ENCODE measurements around the gene FRMD8.
A peak's percentile ranks its signal among the peaks of the same experiment; 100 is the strongest.

FRMD8 gene

GRCh38 chr11:65380460-65381119, 5.8 kb upstream of the FRMD8 start:
- Histone ChIP-seq H3K36me3 (no peaks in the 10 kb centered on the region), H3K4me3 (no peak overlapping the region), H3K27ac (peak overlapping the region; percentile 94), H3K27me3 (no peaks in the 10 kb centered on the region), H3K9ac (peak overlapping the region; percentile 91), H4K20me1 (no peaks in the 10 kb centered on the region), H3K4me1 (peaks cover 83% of the 10 kb centered on the region), H3K4me2 (peak overlapping the region; percentile 99), H3K9me3 (no peaks in the 10 kb centered on the region)
- no peak for TF ChIP-seq Cebpa-rat (IDR thresholded peaks at IDR 0.05)

- Histone ChIP-seq H3K4me2 (peak overlapping the region; percentile 99), H3K27ac (peak overlapping the region; percentile 94), H4K20me1 (no peaks in the 10 kb centered on the region), H3K9me3 (no peaks in the 10 kb centered on the region), H3K36me3 (no peaks in the 10 kb centered on the region), H3K4me3 (peak overlapping the region; percentile 70), H3K9ac (peak overlapping the region; percentile 91), H3K27me3 (no peaks in the 10 kb centered on the region), H3K4me1 (peaks cover 90% of the 10 kb centered on the region)
- TF ChIP-seq Cebpa-rat (IDR thresholded peaks at IDR 0.05): no peak
Observed at GRCh38 chr11:65381716-65382032, 4.8 kb upstream of the FRMD8 start.

- Histone ChIP-seq H3K4me2 (peak within 1 kb of the TSS; percentile 99), H3K9me3 (no peaks in the 10 kb centered on the region), H3K27ac (peak within 1 kb of the TSS; percentile 94), H3K4me1 (peaks cover 90% of the 10 kb centered on the region), H3K9ac (peak within 1 kb of the TSS; percentile 91), H3K36me3 (no peaks in the 10 kb centered on the region), H3K4me3 (peak within 1 kb of the TSS; percentile 70), H3K27me3 (no peaks in the 10 kb centered on the region), H4K20me1 (no peaks in the 10 kb centered on the region)
- no peak for TF ChIP-seq Cebpa-rat (IDR thresholded peaks at IDR 0.05)
Observed at GRCh38 chr11:65382033-65382803, 4.2 kb upstream of the FRMD8 start, which contains the start of gene SLC25A45. Gene SLC25A45, minus strand, starts transcription at chr11:65382646. Its CDS starts 695 bp downstream, at chr11:65381951.

- TF ChIP-seq Cebpa-rat (IDR thresholded peaks at IDR 0.05): no peak
- no peaks in the 10 kb centered on the region for H4K20me1 ChIP-seq
- 0 out of 2 replicates have a peak, but pooled peaks cover 2% of the 10 kb centered on the region for H3K36me3 ChIP-seq
- peak overlapping the region; percentile 91 for H3K9ac ChIP-seq
- peaks cover 90% of the 10 kb centered on the region for H3K4me1 ChIP-seq
- peak overlapping the region; percentile 94 for H3K27ac ChIP-seq
- H3K9me3 ChIP-seq: no peaks in the 10 kb centered on the region
- peak overlapping the region; percentile 99 for H3K4me2 ChIP-seq
- H3K4me3 ChIP-seq: peak overlapping the region; percentile 70
- H3K27me3 ChIP-seq: no peaks in the 10 kb centered on the region
Observed at GRCh38 chr11:65382804-65383368, 3.6 kb upstream of the FRMD8 start.

- H3K27me3 ChIP-seq: no peaks in the 10 kb centered on the region
- TF ChIP-seq Cebpa-rat (IDR thresholded peaks at IDR 0.05): no peak
- H3K36me3 ChIP-seq: peaks cover 10% of the 10 kb centered on the region; the same call in 1 of the 2 replicates
- no peaks in the 10 kb centered on the region for H3K9me3 ChIP-seq
- no peaks in the 10 kb centered on the region for H4K20me1 ChIP-seq
- peak overlapping the region; percentile 94 for H3K27ac ChIP-seq
- peaks cover 90% of the 10 kb centered on the region for H3K4me1 ChIP-seq
- peak overlapping the region; percentile 99 for H3K4me2 ChIP-seq
- H3K9ac ChIP-seq: peak overlapping the region; percentile 43
- H3K4me3 ChIP-seq: no peak overlapping the region
Observed at GRCh38 chr11:65383778-65384177, 2.7 kb upstream of the FRMD8 start.

- H3K4me2 ChIP-seq: peak overlapping the region; percentile 99
- no peak overlapping the region for H3K4me3 ChIP-seq
- no peak for TF ChIP-seq Cebpa-rat (IDR thresholded peaks at IDR 0.05)
- peaks cover 17% of the 10 kb centered on the region for H3K36me3 ChIP-seq
- H3K9me3 ChIP-seq: no peaks in the 10 kb centered on the region
- peaks cover 90% of the 10 kb centered on the region for H3K4me1 ChIP-seq
- H3K9ac ChIP-seq: peak overlapping the region; percentile 43
- H4K20me1 ChIP-seq: peaks cover 6% of the 10 kb centered on the region; the same call in 1 of the 2 replicates
- no peaks in the 10 kb centered on the region for H3K27me3 ChIP-seq
- H3K27ac ChIP-seq: peak overlapping the region; percentile 94
Observed at GRCh38 chr11:65384301-65384889, 2.0 kb upstream of the FRMD8 start.

GRCh38 chr11:65388731-65389130, 2.3 kb downstream of the FRMD8 start:
- no peaks in the 10 kb centered on the region for H3K9me3 ChIP-seq
- H3K36me3 ChIP-seq: peaks cover 53% of the 10 kb centered on the region
- H4K20me1 ChIP-seq: peaks cover 43% of the 10 kb centered on the region
- peak overlapping the region; percentile 79 for H3K27ac ChIP-seq
- TF ChIP-seq Cebpa-rat (IDR thresholded peaks at IDR 0.05): no peak
- H3K4me3 ChIP-seq: 0 out of 2 replicates have a peak overlapping the region, but pooled peaks have one; percentile 90
- peak overlapping the region; percentile 99 for H3K4me2 ChIP-seq
- peaks cover 80% of the 10 kb centered on the region for H3K4me1 ChIP-seq
- no peaks in the 10 kb centered on the region for H3K27me3 ChIP-seq
- H3K9ac ChIP-seq: peak overlapping the region; percentile 59

GRCh38 chr11:65389294-65389980, 3.0 kb downstream of the FRMD8 start:
- TF ChIP-seq Cebpa-rat (IDR thresholded peaks at IDR 0.05): no peak
- Histone ChIP-seq H4K20me1 (peaks cover 47% of the 10 kb centered on the region), H3K9ac (peak overlapping the region; percentile 59)

More at GRCh38 chr11:65389294-65389980, 3.0 kb downstream of the FRMD8 start:
- Histone ChIP-seq H3K36me3 (peaks cover 60% of the 10 kb centered on the region), H3K9me3 (no peaks in the 10 kb centered on the region), H3K4me1 (peaks cover 73% of the 10 kb centered on the region), H3K4me3 (no peak overlapping the region), H3K27ac (peak overlapping the region; percentile 79), H3K4me2 (peak overlapping the region; percentile 99), H3K27me3 (no peaks in the 10 kb centered on the region)

Measured in BLaER1 (cell line).